NT2/D1 (cell line): ENCODE data around the gene ELP4.

ENCODE experiments used
- SUZ12 ChIP-seq: IDR thresholded peaks from 2 replicates; pipeline ENCODE4 v1.6.1; 2011; ENCODE audit not compliant: insufficient read length, insufficient read depth; ENCODE audit errors: extremely low read depth
- YY1 ChIP-seq: IDR thresholded peaks from 2 replicates; pipeline ENCODE4 v1.6.1; 2011; ENCODE audit not compliant: insufficient read length, insufficient read depth
- ZNF274 ChIP-seq: IDR thresholded peaks from 2 replicates; pipeline ENCODE4 v1.6.1; 2011; ENCODE audit warnings: mild to moderate bottlenecking, low read depth, low read length

GRCh38 chr11:31582697-31583096 is 73.1 kb downstream of the ELP4 start:
- TF ChIP-seq YY1 (no peak), ZNF274 (no peak), SUZ12 (no peak)
